H9 (cell line): Measurements from ENCODE around the gene TMEM239. TPM values are rescaled to one million over a fixed set of nuclear protein-coding genes. Genes with fewer than 3 reads are reported as not detected.

ENCODE experiments used
- DNase-seq: peaks from one replicate; pipeline ENCODE4 v3.0.0-alpha.2; 2017
- H2AFZ ChIP-seq: one replicate; pipeline ENCODE4 v1.6.1; 2013; ENCODE audit warnings: mild to moderate bottlenecking, low read length, control low read depth, moderate library complexity
- H2AK5ac ChIP-seq: 2 replicates; pipeline ENCODE4 v1.6.1; 2013; ENCODE audit warnings: low read length, control low read depth, mixed read lengths; ENCODE audit not compliant: insufficient read length
- H2BK120ac ChIP-seq: one replicate; pipeline ENCODE4 v1.6.1; 2013; ENCODE audit warnings: low read depth, mild to moderate bottlenecking, low read length, control low read depth, inconsistent platforms; ENCODE audit not compliant: poor library complexity, severe bottlenecking
- H2BK12ac ChIP-seq: 2 replicates; pipeline ENCODE4 v1.6.1; 2013; ENCODE audit warnings: low read length, control low read depth, mixed read lengths, low read depth; ENCODE audit not compliant: insufficient read length
- H2BK15ac ChIP-seq: 2 replicates; pipeline ENCODE4 v1.6.1; 2013; ENCODE audit warnings: low read depth, low read length, control low read depth
- H2BK20ac ChIP-seq: one replicate; pipeline ENCODE4 v1.6.1; 2013; ENCODE audit warnings: low read depth, mild to moderate bottlenecking, low read length, control low read depth, inconsistent platforms; ENCODE audit not compliant: poor library complexity, severe bottlenecking
- H2BK5ac ChIP-seq: 2 replicates; pipeline ENCODE4 v1.6.1; 2013; ENCODE audit warnings: low read length, control low read depth, mixed read lengths; ENCODE audit not compliant: insufficient read length
- H3K14ac ChIP-seq: 2 replicates; pipeline ENCODE4 v1.6.1; 2013; ENCODE audit warnings: low read length, control low read depth; ENCODE audit not compliant: insufficient read depth
- H3K18ac ChIP-seq: 2 replicates; pipeline ENCODE4 v1.6.1; 2013; ENCODE audit warnings: low read depth, mild to moderate bottlenecking, mixed read lengths, low read length, control low read depth; ENCODE audit not compliant: insufficient read length
- H3K23ac ChIP-seq: 2 replicates; pipeline ENCODE4 v1.6.1; 2013; ENCODE audit warnings: low read length, control low read depth, mixed read lengths, low read depth; ENCODE audit not compliant: insufficient read length
- H3K23me2 ChIP-seq: 2 replicates; pipeline ENCODE4 v1.6.1; 2013; ENCODE audit warnings: low read depth, mild to moderate bottlenecking, mixed read lengths, low read length, control low read depth; ENCODE audit not compliant: insufficient read length, poor library complexity, severe bottlenecking
- H3K27ac ChIP-seq: 2 replicates; pipeline ENCODE4 v1.5.1; 2013; ENCODE audit warnings: low read length, control low read depth, mixed read lengths, low read depth; ENCODE audit not compliant: insufficient read length
- H3K27me3 ChIP-seq: 2 replicates; pipeline ENCODE4 v1.6.1; 2013; ENCODE audit warnings: low read length, control low read depth, inconsistent platforms; ENCODE audit not compliant: insufficient read depth
- H3K4ac ChIP-seq: 2 replicates; pipeline ENCODE4 v1.6.1; 2013; ENCODE audit warnings: low read depth, mild to moderate bottlenecking, control low read depth, inconsistent platforms, low read length, moderate library complexity
- H3K4me1 ChIP-seq: 2 replicates; pipeline ENCODE4 v1.6.1; 2013; ENCODE audit warnings: low read length, control low read depth, inconsistent platforms; ENCODE audit not compliant: insufficient read depth
- H3K4me2 ChIP-seq: 2 replicates; pipeline ENCODE4 v1.6.1; 2013; ENCODE audit warnings: low read length, control low read depth, mixed read lengths; ENCODE audit not compliant: insufficient read length, insufficient read depth
- H3K56ac ChIP-seq: 2 replicates; pipeline ENCODE4 v1.6.1; 2013; ENCODE audit warnings: low read depth, mild to moderate bottlenecking, mixed read lengths, low read length, control low read depth; ENCODE audit not compliant: insufficient read length
- H3K79me1 ChIP-seq: 2 replicates; pipeline ENCODE4 v1.6.1; 2013; ENCODE audit warnings: low read depth, mild to moderate bottlenecking, moderate library complexity, low read length, control low read depth, inconsistent platforms; ENCODE audit not compliant: insufficient read depth, poor library complexity, severe bottlenecking
- H3K79me2 ChIP-seq: 2 replicates; pipeline ENCODE4 v1.6.1; 2013; ENCODE audit warnings: low read length, control low read depth, inconsistent platforms; ENCODE audit not compliant: insufficient read depth
- H3K9ac ChIP-seq: 2 replicates; pipeline ENCODE4 v1.6.1; 2013; ENCODE audit warnings: low read length, control low read depth, mixed read lengths; ENCODE audit not compliant: insufficient read length; ENCODE audit errors: extremely low read depth
- H3K9me3 ChIP-seq: one replicate; pipeline ENCODE4 v1.6.1; 2013; ENCODE audit warnings: low read depth, low read length, inconsistent platforms; ENCODE audit not compliant: control insufficient read depth
- H3T11ph ChIP-seq: one replicate; pipeline ENCODE4 v1.6.1; 2013; ENCODE audit warnings: mild to moderate bottlenecking, low read length, control low read depth, inconsistent platforms
- H4K20me1 ChIP-seq: one replicate; pipeline ENCODE4 v1.6.1; 2013; ENCODE audit not compliant: control insufficient read depth, insufficient read length, insufficient read depth
- H4K5ac ChIP-seq: 2 replicates; pipeline ENCODE4 v1.6.1; 2013; ENCODE audit warnings: low read depth, mild to moderate bottlenecking, mixed read lengths, low read length, control low read depth; ENCODE audit not compliant: insufficient read length
- H4K8ac ChIP-seq: replicated peaks from 2 replicates; pipeline ENCODE4 v1.6.1; 2013; ENCODE audit warnings: low read length, control low read depth, mixed read lengths, low read depth; ENCODE audit not compliant: insufficient read length
- H4K91ac ChIP-seq: 2 replicates; pipeline ENCODE4 v1.6.1; 2013; ENCODE audit warnings: low read depth, mild to moderate bottlenecking, moderate library complexity, mixed read lengths, low read length, control low read depth; ENCODE audit not compliant: insufficient read length
- H3K27ac Mint-ChIP-seq, 3 experiments: 2 replicates in 2 of 3; 3 replicates in 1 of 3; pipeline ENCODE4 v1.8.0; 2020 to 2021; ENCODE audit warnings: mixed read lengths in 3 of 3, mild to moderate bottlenecking in 1 of 3, moderate library complexity in 1 of 3
- H3K27me3 Mint-ChIP-seq: 2 replicates; pipeline ENCODE4 v1.8.0; 2021; ENCODE audit warnings: low read depth, mild to moderate bottlenecking, moderate library complexity, mixed read lengths
- H3K36me3 Mint-ChIP-seq, 3 experiments: 2 replicates in 2 of 3; 3 replicates in 1 of 3; pipeline ENCODE4 v1.8.0; 2020 to 2021; ENCODE audit warnings: low read depth in 3 of 3, mixed read lengths in 3 of 3; ENCODE audit not compliant: insufficient read depth in 1 of 3
- H3K4me1 Mint-ChIP-seq, 2 experiments: 2 replicates each; pipeline ENCODE4 v1.8.0; 2020; ENCODE audit warnings: mixed read lengths in 2 of 2
- H3K4me3 Mint-ChIP-seq, 2 experiments: 2 replicates in 1 of 2; 3 replicates in 1 of 2; pipeline ENCODE4 v1.8.0; 2020 to 2021; ENCODE audit warnings: mild to moderate bottlenecking in 2 of 2, mixed read lengths in 2 of 2, moderate library complexity in 1 of 2
- H3K9me3 Mint-ChIP-seq, 2 experiments: 2 replicates in 1 of 2; 3 replicates in 1 of 2; pipeline ENCODE4 v1.8.0; 2020; ENCODE audit warnings: mild to moderate bottlenecking in 2 of 2, mixed read lengths in 2 of 2, moderate library complexity in 1 of 2
- CTCF ChIP-seq: fragments of 200-600 bp; sonication (generic); conservative IDR thresholded peaks from 3 replicates; pipeline ENCODE4 v1.8.0; 2021; ENCODE audit warnings: antibody characterized with exemption, mild to moderate bottlenecking
- WGBS: extraction: QIAGEN DNeasy Blood & Tissue Kit; methylation state at CpG from one replicate; pipeline ENCODE4 v1.1.7; 2013; ENCODE audit warnings: missing lambda C conversion rate, low lambda C conversion rate, mixed read lengths; ENCODE audit not compliant: insufficient read length; ENCODE audit errors: extremely low coverage; 5-methylcytosine and 5-hydroxymethylcytosine counted together
- total RNA-seq: library from RNA; stranded (reverse); gene quantifications from 2 replicates; pipeline ENCODE4 v1.2.1, GENCODE V29; 2021

Gene TMEM239
- total RNA-seq, 1 experiment from 2014 or later, result not detected

- Histone ChIP-seq H4K8ac (no peak overlapping the region), H4K5ac (no peak overlapping the region), H3K56ac (no peak overlapping the region), H3T11ph (no peak overlapping the region), H3K14ac (no peak overlapping the region), H3K18ac (no peak overlapping the region), H2BK5ac (no peak overlapping the region), H3K27me3 (no peaks in the 10 kb centered on the region), H2BK20ac (no peak overlapping the region), H3K23ac (no peak overlapping the region), H4K20me1 (no peaks in the 10 kb centered on the region), H4K91ac (no peak overlapping the region), H3K23me2 (no peaks in the 10 kb centered on the region), H3K4ac (no peak overlapping the region), H3K27ac (no peak overlapping the region), H3K79me1 (no peaks in the 10 kb centered on the region), H2BK12ac (no peak overlapping the region), H3K4me1 (no peaks in the 10 kb centered on the region; the same call in 1 of the 2 replicates), H2BK15ac (no peak overlapping the region), H3K79me2 (no peaks in the 10 kb centered on the region), H2AK5ac (no peak overlapping the region), H2BK120ac (no peak overlapping the region), H3K4me2 (no peak overlapping the region), H3K9me3 (no peaks in the 10 kb centered on the region), H2AFZ (no peak overlapping the region), H3K9ac (no peak overlapping the region)
- no peak overlapping the region; a peak in 1 of 7 replicates for H3K27ac Mint-ChIP-seq
- H3K4me3 Mint-ChIP-seq, result no peak overlapping the region
- no peaks in the 10 kb centered on the region; a peak in 1 of 5 replicates for H3K9me3 Mint-ChIP-seq
- no peak for DNase-seq
- TF ChIP-seq CTCF, result no peak
- H3K27me3 Mint-ChIP-seq, result peaks cover 6% of the 10 kb centered on the region
- H3K36me3 Mint-ChIP-seq, result peaks cover 23 to 66% (median 38%) of the 10 kb centered on the region in 3 experiments
- WGBS, result no CpG with 5 or more reads among the region's 24 CpGs
- peaks cover 14 to 15% of the 10 kb centered on the region in 2 experiments for H3K4me1 Mint-ChIP-seq
Measured at GRCh38 chr20:2795451-2795850, 20.7 kb upstream of the TMEM239 start.
